HTERT RPE-1 (cell line): Measurements from ENCODE around the gene GPR3.
"Not testable (repeated sequence)": the region's sequence is repeated elsewhere in the genome, so short reads cannot be mapped to it uniquely, and the experiment has no call there.

Source experiments
- in situ Hi-C: fragments of 300-500 bp; cut with MboI; formaldehyde crosslinking; loops from 4 replicates; pipeline ENCODE4 v1.14.3; 2020; ENCODE audit warnings: low sequenced_read_pairs

GPR3 gene

DNA sequence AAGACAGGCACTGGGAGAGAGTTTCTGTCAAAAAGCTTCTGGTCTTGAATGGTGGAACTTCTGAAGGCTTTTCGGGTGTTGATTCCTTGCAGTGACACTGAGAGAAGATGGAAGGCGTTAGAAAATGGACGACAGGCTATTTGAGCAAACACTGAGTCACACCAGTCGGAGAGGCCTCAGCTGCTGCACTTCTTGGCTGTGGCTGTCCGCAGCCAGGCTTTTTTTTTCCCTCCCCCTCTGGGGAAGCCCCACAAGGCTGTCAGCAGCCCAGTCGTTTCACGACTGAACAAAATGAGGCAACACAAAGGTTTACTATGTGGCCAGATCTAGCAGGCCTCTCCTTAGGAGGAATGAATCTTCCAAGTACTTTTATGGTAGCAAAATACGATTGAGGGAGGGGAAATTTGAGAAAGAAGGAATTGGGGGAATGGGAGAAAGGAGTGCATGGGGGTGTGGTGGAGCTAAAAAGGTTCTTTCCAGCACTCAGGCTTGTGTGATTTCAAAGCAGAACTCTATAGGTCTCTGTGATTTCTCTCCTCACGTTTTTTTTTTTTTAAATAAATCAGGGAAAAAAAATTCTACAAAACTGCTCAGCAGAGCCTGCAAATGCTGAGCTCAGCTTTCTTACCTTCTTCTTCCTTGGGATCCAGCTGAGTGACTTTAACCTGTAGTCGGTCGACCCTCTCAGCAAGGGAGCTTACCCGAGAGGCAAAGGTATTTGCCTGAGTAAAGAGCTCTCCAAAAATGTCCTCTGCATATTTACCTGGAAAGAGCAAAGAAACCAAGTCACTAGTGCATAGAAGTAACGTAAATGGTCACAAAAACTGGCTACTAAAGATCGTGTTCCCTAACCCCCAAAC lies 26.1 kb downstream of the GPR3 start:
- in situ Hi-C loops: no loop called here

- in situ Hi-C loops: no loop called here
These were observed 31.3 kb downstream of the GPR3 start for GRCh38 chr1:27423709-27424108.

- in situ Hi-C loops: no loop called here
These were observed 34.9 kb downstream of the GPR3 start for GRCh38 chr1:27427329-27427728.

DNA sequence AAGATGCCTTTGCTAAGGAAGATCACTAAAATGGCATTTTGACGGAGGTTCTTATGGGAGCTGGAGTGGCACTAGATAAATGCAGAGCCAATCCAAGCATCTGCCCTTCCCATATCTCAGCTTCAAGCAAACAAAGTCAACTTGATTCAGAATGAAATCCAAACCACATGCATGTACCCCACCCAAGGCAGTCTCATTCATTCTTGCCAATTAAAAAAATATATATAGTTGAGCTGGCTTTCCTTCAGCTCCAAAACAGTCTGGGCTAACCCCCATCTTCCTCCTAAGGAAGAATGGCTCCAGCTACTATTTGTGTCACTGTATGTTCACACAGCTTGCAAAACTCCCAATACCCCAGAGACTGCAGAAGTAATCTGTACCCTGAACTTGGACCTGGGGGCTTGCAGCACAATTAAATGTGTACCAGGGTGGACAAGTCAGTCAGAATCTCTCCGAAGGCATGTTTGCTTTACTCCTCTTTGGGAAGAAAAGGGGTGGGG lies 35.4 kb downstream of the GPR3 start:
- in situ Hi-C loops: no loop called here

GRCh38 chr1:27428316-27429028 lies 36.0 kb downstream of the GPR3 start:
- in situ Hi-C loops: no loop called here

DNA sequence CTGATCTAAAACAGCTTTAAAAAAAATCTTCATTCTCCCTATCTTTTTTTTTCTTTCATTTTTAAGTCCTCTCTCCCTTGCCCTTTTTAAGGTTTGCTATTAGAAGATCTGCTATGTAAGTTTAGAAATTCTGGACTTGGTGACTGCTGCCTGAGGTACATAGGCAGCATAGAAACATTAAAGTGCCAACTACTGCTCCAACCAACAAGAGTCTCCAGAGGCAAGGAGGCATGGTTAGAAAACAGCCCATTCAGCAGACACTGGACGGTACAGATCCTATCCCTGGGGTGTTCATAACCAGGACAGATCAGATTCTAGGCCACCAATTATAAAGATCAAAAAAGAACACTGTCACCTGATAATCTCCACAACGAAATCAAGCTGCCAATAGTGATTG lies 36.6 kb downstream of the GPR3 start:
- in situ Hi-C loops: no loop called here

DNA sequence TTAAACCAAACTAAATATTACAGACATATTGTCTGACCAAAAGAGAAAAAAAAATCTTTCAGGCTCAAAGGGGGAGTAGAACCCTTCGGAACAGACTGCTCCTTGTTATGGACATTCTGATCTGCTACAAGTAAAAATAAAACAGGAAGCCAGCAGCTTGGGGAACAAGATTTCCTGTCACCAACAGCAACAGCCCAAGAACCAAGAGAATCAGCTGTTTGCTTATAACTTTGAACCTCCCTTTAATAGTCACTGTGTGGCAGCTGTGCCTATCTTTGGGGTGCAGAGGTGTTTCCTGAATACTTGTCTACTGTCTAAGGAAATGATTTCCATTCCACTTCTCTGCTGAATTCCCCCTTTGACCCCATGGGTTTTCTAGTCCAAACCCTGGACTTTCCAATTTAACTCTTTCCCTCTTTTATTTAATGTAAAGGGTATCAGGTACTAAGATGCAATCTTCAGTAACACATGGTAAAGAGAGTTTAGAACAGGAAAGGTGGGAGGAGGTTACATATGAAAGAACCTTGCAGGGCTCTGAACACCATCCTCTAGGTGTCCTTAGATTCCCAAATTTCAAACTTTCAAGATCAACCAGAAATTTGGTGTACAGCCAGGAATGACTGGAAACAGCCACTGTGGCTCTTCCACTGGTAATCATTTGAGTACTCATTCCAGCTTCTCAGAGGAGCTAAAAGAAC lies 38.6 kb downstream of the GPR3 start:
- in situ Hi-C loops: no loop called here

- in situ Hi-C loops: no loop called here
These were observed 39.1 kb downstream of the GPR3 start for GRCh38 chr1:27431601-27431940.

DNA sequence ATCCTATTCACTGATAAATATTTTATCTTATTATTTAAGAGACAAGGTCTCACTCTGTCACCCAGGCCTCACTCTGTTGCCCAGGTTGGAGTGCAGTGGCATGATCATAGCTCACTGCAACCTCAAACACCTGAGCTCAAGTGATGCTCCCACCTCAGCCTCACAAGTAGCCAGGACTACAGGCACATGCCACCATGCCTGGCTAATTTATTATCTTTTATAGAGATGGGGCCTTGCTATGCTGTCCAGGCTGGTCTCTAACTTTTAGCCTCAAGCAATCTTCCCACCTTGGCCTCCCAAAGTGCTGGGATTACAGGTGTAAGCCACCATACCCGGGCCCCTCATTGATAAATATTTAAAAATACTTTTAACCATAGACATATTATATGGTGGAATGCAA lies 40.3 kb downstream of the GPR3 start:
- in situ Hi-C loops: not testable (repeated sequence)

DNA sequence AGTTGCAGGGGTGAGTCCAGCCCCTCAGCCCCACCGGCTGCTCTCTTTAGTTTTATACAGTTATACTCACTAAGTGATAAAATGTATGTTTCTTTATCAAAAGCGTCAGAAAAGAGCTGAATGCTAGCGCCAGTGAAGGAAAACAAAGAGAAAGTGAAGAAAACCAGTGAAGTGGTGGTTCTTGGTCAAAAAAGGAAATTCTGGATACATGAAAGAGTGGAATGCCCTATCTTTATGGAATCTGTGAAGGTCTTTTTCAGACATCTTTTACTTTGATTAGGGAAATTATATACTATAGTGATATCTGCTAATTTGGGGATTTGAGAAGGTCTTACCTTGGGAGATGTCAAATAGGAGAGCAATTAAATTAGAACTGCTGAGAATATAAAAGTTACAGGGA lies 41.3 kb downstream of the GPR3 start:
- in situ Hi-C loops: no loop called here

DNA sequence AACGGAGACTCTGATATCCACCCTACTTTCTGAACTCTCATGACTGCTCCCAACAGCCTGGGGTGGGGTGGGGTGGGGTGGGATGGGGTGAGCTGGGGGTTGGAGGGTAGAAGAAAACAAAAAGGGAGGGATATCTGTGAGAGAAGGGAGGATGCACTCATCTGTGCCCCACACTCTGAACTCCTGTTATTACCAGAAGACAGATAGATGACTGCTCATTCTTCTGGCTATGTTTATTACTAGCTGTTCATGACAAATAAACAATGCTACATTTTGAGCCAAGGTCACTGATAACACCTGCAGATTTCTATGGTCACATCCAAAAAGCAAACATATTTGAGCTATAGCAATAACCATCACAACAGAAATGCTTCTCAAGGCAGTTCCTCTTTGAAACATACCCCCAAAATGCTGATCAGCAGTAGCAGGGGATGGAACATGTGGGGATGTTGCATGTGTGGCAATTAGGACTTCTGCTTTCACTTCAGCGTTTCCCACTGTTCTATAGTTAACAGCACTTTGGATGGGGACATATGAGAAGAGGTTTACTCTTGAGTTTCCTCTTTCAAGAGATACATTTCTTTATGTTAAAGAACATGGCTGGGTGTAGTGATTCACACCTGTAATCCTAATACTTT lies 43.3 kb downstream of the GPR3 start:
- in situ Hi-C loops: no loop called here

GRCh38 chr1:27436204-27437159 lies 44.1 kb downstream of the GPR3 start:
- in situ Hi-C loops: no loop called here

- in situ Hi-C loops: no loop called here
These were observed 46.2 kb downstream of the GPR3 start for GRCh38 chr1:27438621-27439061.

DNA sequence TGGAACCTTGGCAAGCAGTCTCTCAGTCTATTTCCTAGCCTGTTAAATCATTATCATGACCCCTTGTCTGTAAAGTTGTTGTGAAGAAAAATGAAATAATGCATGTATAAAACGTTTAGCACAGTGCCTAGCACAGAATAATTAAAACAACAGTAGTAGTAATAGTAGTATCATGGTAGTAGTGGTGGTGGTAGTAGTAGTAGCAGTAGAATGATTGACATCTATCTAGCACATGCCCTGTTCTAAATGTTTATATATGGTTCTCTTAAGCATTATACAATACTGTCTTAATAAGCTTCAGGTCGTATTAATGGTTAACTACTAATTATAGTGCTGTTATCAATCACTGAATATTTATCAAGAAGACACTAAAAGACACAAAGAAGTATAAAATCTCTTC lies 46.7 kb downstream of the GPR3 start:
- in situ Hi-C loops: no loop called here

- in situ Hi-C loops: no loop called here
These were observed 52.2 kb downstream of the GPR3 start for GRCh38 chr1:27444632-27445031.
